ENCODE measurements around the gene CDK11A.
A peak's percentile ranks its signal among the peaks of the same experiment; 100 is the strongest.
"Not testable (repeated sequence)": the region's sequence is repeated elsewhere in the genome, so short reads cannot be mapped to it uniquely, and the experiment has no call there.

The CDK11A gene

GRCh38 chr1:1754051-1754815 is 30.1 kb upstream of the CDK11A start:
- FAIRE-seq, result no peak

GRCh38 chr1:1753607-1754005 is 29.4 kb upstream of the CDK11A start:
- FAIRE-seq, result no peak

- FAIRE-seq, result no peak
These were observed 28.8 kb upstream of the CDK11A start for GRCh38 chr1:1752636-1753606.

- no peak for FAIRE-seq
These were observed 28.0 kb upstream of the CDK11A start for GRCh38 chr1:1752190-1752589.

GRCh38 chr1:1749941-1750340 is 25.8 kb upstream of the CDK11A start:
- not testable (repeated sequence) for FAIRE-seq

- FAIRE-seq, result no peak
These were observed 24.6 kb upstream of the CDK11A start for GRCh38 chr1:1748686-1749321.

- FAIRE-seq, result peak; percentile 90
These were observed 22.4 kb upstream of the CDK11A start for GRCh38 chr1:1746566-1746909.

- FAIRE-seq, result not testable (repeated sequence)
These were observed 21.8 kb upstream of the CDK11A start for GRCh38 chr1:1745651-1746565.

GRCh38 chr1:1742529-1742928 is 18.4 kb upstream of the CDK11A start:
- FAIRE-seq, result not testable (repeated sequence)

- not testable (repeated sequence) for FAIRE-seq
These were observed 16.9 kb upstream of the CDK11A start for GRCh38 chr1:1741013-1741412.

- FAIRE-seq, result not testable (repeated sequence)
These were observed 14.7 kb upstream of the CDK11A start for GRCh38 chr1:1738799-1739337.

- FAIRE-seq, result not testable (repeated sequence)
These were observed 13.8 kb upstream of the CDK11A start for GRCh38 chr1:1737675-1738590.

- FAIRE-seq, result no peak
These were observed 8.2 kb upstream of the CDK11A start for GRCh38 chr1:1732381-1732780.

GRCh38 chr1:1730870-1731269 is 6.7 kb upstream of the CDK11A start:
- no peak for FAIRE-seq

- not testable (repeated sequence) for FAIRE-seq
These were observed 6.1 kb upstream of the CDK11A start for GRCh38 chr1:1730230-1730629.

GRCh38 chr1:1729116-1729816 is 5.1 kb upstream of the CDK11A start:
- not testable (repeated sequence) for FAIRE-seq

- FAIRE-seq, result not testable (repeated sequence)
These were observed 4.3 kb upstream of the CDK11A start for GRCh38 chr1:1728308-1729005.

GRCh38 chr1:1727131-1727651 is 3.0 kb upstream of the CDK11A start:
- FAIRE-seq, result not testable (repeated sequence)

- not testable (repeated sequence) for FAIRE-seq
These were observed 1.9 kb upstream of the CDK11A start for GRCh38 chr1:1726088-1726487.

All from A204.1 (cell line).